ENCODE measurements around the gene MELK.
"Not testable (repeated sequence)": the region's sequence is repeated elsewhere in the genome, so short reads cannot be mapped to it uniquely, and the experiment has no call there.

Gene MELK

DNA sequence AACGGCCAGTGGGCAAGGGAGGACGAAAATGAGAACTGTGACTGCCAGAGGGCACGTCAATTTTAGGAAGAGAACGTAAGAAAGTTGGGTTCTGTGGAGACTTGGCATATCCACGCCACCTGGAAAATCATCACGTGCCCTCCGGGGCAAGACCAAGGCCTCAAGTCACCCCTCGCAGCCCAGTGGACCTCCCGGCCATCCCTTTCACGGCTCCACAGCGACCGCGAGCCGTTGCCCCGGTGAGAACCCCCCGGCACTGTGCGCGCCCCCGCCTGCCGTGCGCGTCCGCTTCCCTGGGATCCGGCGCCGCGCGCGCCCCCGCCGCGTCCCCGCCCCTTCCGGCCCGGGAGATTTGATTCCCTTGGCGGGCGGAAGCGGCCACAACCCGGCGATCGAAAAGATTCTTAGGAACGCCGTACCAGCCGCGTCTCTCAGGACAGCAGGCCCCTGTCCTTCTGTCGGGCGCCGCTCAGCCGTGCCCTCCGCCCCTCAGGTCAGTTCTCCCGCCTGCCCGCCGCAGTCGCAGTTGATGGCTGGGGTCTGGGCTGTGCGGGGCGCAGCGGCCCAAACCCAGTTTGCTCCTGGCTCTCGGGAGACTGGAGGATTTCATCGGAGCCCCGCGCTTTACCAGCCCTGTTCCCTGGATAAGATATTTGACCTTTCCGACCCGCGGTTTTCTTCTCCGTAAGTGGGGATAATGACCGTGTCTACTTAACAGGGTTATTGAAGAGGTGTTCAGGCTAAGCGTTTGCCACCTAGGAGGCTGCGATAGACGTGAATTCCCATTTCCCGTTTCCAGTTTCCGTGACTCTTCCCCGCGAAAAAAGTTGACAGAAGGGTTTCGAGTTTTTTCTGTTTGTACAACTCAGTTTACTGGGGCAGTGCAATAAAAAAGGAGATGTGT is at the start of gene MELK:
Gene MELK, plus strand, starts transcription at position 381 of the 904 bp plus-strand sequence. CDS start 8,787 bp downstream, outside the sequence.
- peak; percentile 83 for DNase-seq (ENCODE audit: low read depth)

DNA sequence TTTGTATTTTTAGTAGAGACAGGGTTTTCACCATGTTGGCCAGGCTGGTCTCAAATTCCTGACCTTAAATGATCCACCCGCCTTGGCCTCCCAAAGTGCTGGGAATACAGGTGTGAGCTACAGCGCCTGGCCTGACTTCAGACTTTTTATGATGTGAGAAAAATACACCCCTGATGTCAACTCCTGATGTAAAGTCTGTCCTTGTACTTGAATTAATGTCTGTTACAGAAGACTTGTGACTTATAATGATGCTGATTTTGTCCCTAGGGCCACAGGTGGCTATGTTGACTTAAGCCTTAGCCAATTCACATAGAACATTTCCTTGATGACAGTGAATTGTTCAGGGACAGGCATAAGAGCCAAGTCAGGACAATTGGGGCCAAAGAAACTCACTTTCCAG is 42.5 kb upstream of the MELK start:
- DNase-seq (ENCODE audit: low read depth) = no peak

DNA sequence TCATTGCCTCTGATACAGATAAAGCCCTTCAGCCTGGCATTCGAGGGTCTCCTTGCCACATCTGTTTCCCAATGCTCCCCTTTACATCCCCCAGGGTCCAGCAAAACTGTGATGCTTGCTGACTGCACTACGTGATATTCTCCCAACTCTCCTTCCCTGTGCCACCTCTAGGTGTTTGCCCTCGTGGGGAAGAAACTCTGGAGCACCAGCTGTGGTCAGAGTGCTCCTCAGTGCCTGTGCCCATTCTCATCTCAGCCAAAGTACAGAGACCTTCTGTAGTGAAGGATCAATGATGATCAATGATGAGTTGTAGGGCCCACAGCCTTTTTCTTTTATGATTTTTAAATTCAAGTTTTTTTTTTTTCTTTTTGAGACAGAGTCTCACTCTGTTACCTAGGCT is 40.3 kb upstream of the MELK start:
- DNase-seq (ENCODE audit: low read depth) = no peak

DNA sequence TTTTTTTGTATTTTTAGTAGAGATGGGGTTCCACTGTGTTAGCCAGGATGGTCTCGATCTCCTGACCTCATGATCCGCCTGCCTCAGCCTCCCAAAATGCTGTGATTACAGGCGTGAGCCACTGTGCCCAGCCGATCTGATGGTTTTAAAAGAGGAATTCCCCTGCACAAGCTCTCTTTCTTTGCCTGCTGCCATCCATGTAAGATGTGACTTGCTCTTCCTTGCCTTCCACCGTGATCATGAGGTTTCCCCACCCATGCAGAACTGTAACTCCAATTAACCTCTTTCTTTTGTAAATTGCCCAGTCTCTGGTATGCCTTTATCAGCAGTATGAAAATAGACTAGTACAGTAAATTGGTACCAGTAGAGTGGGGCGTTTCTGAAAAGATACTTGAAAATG is 39.0 kb upstream of the MELK start:
- not testable (repeated sequence) for DNase-seq (ENCODE audit: low read depth)

DNA sequence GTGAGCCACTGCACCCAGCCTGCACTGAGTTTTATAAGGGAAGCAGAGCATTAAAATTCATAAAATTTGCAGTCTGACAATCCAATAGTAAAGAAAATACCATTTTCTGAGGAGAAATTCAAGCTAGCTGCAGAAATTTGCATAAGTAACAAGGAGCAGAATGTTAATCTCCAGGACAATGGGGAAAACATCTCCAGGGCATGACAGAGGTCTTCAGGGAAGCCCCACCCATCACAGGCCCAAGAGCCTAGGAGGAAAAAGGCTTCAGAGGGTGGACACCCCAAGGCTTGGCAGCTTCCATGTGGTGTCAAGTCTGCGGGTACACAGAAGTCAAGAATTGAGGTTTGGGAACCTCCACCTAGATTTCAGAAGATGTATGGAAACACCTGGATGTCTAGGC is 37.6 kb upstream of the MELK start:
- no peak for DNase-seq (ENCODE audit: low read depth)

GRCh38 chr9:36537861-36538260 is 34.8 kb upstream of the MELK start:
- no peak for DNase-seq (ENCODE audit: low read depth)

DNA sequence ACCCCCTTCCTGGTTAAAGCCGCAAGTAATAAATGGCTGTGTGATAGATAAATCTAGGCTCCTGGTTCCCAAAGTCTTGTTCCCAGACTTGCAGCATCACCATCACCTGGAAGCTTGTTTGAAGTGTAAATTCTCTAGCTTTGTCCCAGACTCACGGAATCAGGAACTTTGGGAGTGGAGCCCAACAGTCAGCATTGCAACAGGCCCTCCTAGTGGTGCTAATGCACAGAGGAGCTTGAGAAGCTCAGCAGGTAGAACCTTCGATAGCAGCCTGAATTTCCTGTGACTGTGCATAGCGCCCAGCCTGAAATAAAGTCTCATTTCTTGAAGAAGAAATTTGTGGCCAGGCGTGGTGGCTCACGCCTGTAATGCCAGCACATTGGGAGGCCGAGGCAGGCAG is 30.3 kb upstream of the MELK start:
- DNase-seq (ENCODE audit: low read depth) = no peak

- DNase-seq (ENCODE audit: low read depth) = no peak
Observed at GRCh38 chr9:36543916-36544315, 28.8 kb upstream of the MELK start.

DNA sequence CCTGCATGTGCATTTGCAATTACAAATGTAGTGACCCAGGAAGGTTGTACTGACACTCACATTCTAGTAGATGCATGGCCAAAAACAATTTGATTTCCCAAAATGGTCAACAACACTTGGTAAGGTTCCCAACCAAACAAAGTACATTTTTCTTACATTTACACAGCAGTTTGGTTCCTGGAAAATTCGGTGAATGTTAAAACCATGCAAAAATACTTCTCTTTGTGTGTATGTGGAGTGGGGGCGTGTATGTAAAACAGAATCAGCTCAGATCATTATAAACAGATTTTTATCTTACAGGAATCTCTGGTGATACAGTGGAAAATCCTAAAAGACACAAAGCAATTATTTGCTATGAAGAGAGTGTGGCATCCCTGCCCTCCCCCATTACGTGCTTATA is 25.1 kb upstream of the MELK start:
- DNase-seq (ENCODE audit: low read depth) = no peak

- no peak for DNase-seq (ENCODE audit: low read depth)
Observed at GRCh38 chr9:36548454-36548853, 24.2 kb upstream of the MELK start.

DNA sequence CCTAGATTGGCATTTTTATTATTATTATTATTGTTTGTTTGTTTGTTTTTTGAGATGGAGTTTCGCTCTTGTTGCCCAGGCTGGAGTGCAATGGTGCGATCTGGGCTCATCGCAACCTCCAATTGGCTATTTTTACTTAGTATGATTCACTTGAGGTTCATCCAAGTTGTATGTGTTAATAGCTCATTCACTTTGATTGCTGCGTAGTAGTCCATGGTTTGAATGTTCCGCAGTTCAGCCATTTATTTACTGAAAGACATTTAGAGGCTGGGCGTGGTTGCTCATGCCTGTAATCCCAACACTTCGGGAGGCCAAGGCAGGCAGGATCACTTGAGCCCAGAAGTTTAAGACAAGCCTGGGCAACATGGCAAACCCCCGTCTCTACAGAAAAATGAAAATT is 22.6 kb upstream of the MELK start:
- no peak for DNase-seq (ENCODE audit: low read depth)

DNA sequence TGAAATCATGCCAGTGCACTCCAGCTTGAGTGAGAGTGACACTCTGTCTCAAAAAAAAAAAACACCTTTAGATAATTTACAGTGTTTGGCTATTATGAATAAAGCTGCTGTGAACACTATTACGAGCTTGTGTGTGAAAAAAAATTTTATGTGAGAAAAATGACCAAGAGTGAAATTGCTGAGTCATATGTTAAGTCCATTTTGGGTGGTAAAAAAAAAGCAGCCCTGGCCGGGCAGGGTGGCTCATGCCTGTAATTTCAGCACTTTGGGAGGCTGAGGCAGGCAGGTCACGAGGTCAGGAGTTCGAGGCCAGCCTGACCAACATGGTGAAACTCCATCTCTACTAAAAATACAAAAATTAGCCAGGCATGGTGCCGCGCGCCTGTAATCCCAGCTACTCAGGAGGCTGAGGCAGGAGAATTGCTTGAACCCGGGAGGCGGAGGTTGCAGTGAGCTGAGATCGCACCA is 22.0 kb upstream of the MELK start:
- DNase-seq (ENCODE audit: low read depth) = not testable (repeated sequence)

- no peak for DNase-seq (ENCODE audit: low read depth)
Observed at GRCh38 chr9:36551129-36551528, 21.6 kb upstream of the MELK start.

GRCh38 chr9:36551910-36552309 is 20.8 kb upstream of the MELK start:
- DNase-seq (ENCODE audit: low read depth) = no peak

- DNase-seq (ENCODE audit: low read depth) = no peak
Observed at GRCh38 chr9:36559036-36559695, 13.5 kb upstream of the MELK start.

DNA sequence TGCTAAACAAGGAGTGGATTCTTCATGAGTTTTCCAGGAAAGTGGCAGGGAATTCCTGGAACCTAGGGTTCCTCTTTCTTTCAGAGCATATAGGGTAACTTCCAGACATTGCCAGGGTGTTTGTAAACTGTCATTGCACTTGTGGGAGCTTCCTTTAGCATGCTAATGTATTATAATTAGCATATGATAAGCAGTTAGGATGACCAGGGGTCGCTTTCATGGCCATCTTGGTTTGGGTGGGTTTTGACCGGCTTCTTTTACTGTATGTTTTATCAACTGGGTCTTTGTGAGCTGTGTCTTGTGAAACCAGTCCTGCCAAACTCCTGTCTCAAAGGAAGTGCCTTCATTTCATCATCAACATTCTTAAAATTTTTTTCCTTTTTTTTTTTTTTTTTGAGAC is 11.9 kb upstream of the MELK start:
- no peak for DNase-seq (ENCODE audit: low read depth)

GRCh38 chr9:36562801-36563200 is 9.9 kb upstream of the MELK start:
- not testable (repeated sequence) for DNase-seq (ENCODE audit: low read depth)

DNA sequence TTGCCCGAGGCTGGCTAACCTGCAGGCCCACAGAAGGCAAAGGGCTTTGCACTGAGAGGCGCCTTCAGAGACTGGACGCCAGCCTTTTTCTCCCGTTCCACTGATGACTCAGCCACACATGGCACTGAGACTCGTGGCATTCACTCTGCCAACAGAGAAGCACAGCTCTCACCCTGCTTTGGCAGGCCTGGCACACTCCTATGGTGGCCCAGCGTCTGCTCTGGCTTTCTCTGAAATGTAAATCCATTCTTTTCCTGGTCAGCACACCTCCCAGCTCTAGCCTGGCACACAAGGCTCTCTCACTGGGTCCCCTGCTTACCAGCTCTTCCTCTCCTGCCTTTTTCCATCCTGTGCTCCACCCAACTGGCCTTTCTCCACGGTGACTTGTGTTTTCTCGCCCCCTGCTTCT is 5.9 kb upstream of the MELK start:
- no peak for DNase-seq (ENCODE audit: low read depth)

GRCh38 chr9:36568681-36569080 is 4.0 kb upstream of the MELK start:
- not testable (repeated sequence) for DNase-seq (ENCODE audit: low read depth)

- no peak for DNase-seq (ENCODE audit: low read depth)
Observed at GRCh38 chr9:36571333-36571732, 1.4 kb upstream of the MELK start.

GRCh38 chr9:36574045-36574444 is 1.4 kb downstream of the MELK start:
- DNase-seq (ENCODE audit: low read depth) = not testable (repeated sequence)

DNA sequence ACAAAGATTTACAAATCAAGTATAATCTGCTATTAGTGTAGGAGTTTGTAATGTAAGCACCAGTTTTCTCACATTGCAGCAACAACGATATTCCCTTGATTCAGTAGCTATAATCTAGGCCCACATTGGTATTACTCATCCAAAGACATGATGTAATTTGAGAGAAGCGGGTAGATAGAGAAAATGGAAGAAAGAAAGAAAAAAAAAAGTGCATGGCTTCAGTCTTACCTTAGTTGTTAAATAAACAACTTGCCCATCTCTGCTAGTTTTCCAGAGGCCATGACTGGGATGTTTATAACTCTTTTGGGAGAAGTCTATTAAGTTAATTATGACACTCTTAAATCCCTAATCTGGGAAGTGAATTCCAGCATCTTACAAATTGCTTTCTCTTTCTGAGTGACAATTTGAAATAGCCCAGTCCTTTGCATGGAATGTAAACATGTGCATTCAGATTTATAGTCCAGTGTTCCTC is 2.8 kb downstream of the MELK start:
- no peak for DNase-seq (ENCODE audit: low read depth)

DNA sequence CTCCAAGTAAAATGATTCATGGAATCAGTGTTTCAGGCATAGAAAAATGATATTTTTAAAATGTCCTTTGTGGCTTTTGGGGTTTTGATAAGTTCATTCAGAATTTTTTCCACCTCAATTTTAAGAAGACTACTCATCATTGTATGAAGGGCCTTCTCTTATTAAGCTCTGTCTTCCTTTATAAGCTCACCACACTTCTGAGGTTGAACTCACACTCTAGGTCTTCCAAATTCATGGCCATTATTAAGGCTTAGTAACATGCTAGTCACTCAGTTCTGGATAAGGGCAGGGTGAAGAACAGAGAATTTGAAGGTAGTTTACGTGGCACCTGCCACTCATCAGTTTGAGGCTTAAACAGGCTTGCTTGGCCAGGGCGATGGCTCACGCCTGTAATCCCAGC is 4.2 kb downstream of the MELK start:
- DNase-seq (ENCODE audit: low read depth) = no peak
